SU-DHL-6 (cell line): ENCODE measurements around the gene ANKRD33B.

Source experiments
- EZH2phosphoT487 ChIP-seq: fragments of 200-600 bp; sonication (generic), shearing (Covaris generic); conservative IDR thresholded peaks from 2 replicates; pipeline ENCODE4 v1.6.1; 2018; ENCODE audit warnings: mild to moderate bottlenecking, antibody characterized with exemption, low read length, moderate library complexity, mixed read lengths
- TF ChIP-seq, protein P1 (sequence below): fragments of 200-600 bp; sonication (generic); IDR thresholded peaks from one replicate; pipeline ENCODE4 v1.5.1; 2017; ENCODE audit warnings: antibody characterized with exemption, mild to moderate bottlenecking, low read length, moderate library complexity; ENCODE audit not compliant: insufficient read depth, poor library complexity, severe bottlenecking

DNA sequence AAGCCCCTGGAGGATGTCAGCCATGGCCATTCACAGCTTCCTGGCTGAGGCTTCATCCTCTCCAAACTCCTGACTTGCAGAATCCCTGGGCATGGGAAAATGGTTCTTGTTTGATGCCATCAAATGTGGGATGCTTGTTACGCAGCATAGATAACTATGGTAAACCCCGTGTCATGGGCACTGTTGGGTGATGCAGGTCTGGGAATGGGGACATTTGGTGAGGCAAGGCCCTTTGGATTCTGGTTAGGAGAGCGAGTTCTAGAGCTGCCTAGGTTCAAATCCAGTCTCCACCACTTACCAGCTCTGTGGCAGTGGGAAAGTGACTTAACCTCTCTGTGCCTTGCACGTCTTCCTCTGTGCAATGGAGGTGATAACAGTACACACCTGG is 41.7 kb upstream of the ANKRD33B start:
- TF ChIP-seq, protein P1, sequence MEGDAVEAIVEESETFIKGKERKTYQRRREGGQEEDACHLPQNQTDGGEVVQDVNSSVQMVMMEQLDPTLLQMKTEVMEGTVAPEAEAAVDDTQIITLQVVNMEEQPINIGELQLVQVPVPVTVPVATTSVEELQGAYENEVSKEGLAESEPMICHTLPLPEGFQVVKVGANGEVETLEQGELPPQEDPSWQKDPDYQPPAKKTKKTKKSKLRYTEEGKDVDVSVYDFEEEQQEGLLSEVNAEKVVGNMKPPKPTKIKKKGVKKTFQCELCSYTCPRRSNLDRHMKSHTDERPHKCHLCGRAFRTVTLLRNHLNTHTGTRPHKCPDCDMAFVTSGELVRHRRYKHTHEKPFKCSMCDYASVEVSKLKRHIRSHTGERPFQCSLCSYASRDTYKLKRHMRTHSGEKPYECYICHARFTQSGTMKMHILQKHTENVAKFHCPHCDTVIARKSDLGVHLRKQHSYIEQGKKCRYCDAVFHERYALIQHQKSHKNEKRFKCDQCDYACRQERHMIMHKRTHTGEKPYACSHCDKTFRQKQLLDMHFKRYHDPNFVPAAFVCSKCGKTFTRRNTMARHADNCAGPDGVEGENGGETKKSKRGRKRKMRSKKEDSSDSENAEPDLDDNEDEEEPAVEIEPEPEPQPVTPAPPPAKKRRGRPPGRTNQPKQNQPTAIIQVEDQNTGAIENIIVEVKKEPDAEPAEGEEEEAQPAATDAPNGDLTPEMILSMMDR, result no peak
- TF ChIP-seq EZH2phosphoT487, result no peak
